SK-N-SH treated with all-trans-retinoic acid at 6 μM for 48 hours (cell line): ENCODE results near the gene DPEP2.

ENCODE experiments used
- ARNTL ChIP-seq: fragments of 450-650 bp; formaldehyde crosslinking; IDR thresholded peaks from 2 replicates; pipeline ENCODE4 v1.5.0; 2020; ENCODE audit warnings: low read depth, mild to moderate bottlenecking, moderate library complexity, borderline replicate concordance
- CSDC2 ChIP-seq: fragments of 250-450 bp; sonication (Bioruptor Pico); IDR thresholded peaks from 2 replicates; pipeline ENCODE4 v1.5.0; 2020; ENCODE audit warnings: mild to moderate bottlenecking, moderate library complexity
- ZFP3 ChIP-seq: fragments of 250-450 bp; sonication (Bioruptor Pico); IDR thresholded peaks from 2 replicates; pipeline ENCODE4 v1.5.0; 2020; ENCODE audit warnings: mild to moderate bottlenecking, moderate library complexity
- TF ChIP-seq, protein P1 (sequence below): fragments of 250-450 bp; sonication (Bioruptor Pico); IDR thresholded peaks from 2 replicates; pipeline ENCODE4 v1.5.1; 2020; ENCODE audit warnings: low read depth, mild to moderate bottlenecking, moderate library complexity
- TF ChIP-seq, protein P2 (sequence below): fragments of 250-450 bp; sonication (Bioruptor Pico); IDR thresholded peaks from 2 replicates; pipeline ENCODE4 v1.8.0; 2021; ENCODE audit warnings: low read depth, mild to moderate bottlenecking, moderate library complexity, borderline replicate concordance

DNA sequence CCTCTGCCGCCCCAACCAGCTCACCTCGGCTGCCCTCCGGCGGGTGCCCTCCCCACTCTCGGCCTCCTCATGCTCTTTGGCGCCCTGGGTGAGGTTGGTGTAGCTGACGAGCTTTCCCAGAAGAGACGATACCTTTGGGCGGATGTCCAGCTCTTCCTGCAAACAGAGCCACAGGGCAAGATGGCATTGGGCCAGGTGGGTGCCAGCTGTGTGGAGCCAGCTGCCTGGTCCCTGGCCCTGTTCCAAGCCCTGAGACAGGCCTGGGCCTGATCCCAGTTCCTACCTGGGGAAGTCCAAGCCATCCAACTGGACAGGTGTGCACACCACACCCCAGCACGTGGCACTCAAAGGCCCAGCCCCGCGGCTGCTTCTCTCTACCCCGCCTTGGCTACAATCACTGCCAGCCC is 37.7 kb downstream of the DPEP2 start:
- TF ChIP-seq ARNTL (CRISPR knock-in tag) = no peak
- TF ChIP-seq, protein P1, sequence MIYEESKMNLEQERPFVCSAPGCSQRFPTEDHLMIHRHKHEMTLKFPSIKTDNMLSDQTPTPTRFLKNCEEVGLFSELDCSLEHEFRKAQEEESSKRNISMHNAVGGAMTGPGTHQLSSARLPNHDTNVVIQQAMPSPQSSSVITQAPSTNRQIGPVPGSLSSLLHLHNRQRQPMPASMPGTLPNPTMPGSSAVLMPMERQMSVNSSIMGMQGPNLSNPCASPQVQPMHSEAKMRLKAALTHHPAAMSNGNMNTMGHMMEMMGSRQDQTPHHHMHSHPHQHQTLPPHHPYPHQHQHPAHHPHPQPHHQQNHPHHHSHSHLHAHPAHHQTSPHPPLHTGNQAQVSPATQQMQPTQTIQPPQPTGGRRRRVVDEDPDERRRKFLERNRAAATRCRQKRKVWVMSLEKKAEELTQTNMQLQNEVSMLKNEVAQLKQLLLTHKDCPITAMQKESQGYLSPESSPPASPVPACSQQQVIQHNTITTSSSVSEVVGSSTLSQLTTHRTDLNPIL (CRISPR knock-in tag) = no peak
- TF ChIP-seq CSDC2 = no peak
- TF ChIP-seq ZFP3 (CRISPR knock-in tag) = no peak
- TF ChIP-seq, protein P2, sequence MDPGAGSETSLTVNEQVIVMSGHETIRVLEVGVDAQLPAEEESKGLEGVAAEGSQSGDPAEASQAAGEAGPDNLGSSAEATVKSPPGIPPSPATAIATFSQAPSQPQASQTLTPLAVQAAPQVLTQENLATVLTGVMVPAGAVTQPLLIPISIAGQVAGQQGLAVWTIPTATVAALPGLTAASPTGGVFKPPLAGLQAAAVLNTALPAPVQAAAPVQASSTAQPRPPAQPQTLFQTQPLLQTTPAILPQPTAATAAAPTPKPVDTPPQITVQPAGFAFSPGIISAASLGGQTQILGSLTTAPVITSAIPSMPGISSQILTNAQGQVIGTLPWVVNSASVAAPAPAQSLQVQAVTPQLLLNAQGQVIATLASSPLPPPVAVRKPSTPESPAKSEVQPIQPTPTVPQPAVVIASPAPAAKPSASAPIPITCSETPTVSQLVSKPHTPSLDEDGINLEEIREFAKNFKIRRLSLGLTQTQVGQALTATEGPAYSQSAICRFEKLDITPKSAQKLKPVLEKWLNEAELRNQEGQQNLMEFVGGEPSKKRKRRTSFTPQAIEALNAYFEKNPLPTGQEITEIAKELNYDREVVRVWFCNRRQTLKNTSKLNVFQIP (CRISPR knock-in tag) = no peak
